GM18499 (cell line): ENCODE results near the gene TPK1.
"Not testable (repeated sequence)": the region's sequence is repeated elsewhere in the genome, so short reads cannot be mapped to it uniquely, and the experiment has no call there.

Experiments used
- ATAC-seq: cut with Tn5 transposase; IDR thresholded peaks from one replicate; pipeline ENCODE4 v1.9.1; 2021; ENCODE audit warnings: moderate number of reproducible peaks; ENCODE audit not compliant: insufficient read depth, unreplicated experiment

TPK1 gene

GRCh38 chr7:144656965-144657517 is 178.8 kb downstream of the TPK1 start:
- ATAC-seq = no peak

GRCh38 chr7:144653449-144653848 is 182.4 kb downstream of the TPK1 start:
- no peak for ATAC-seq

GRCh38 chr7:144650439-144650838 is 185.4 kb downstream of the TPK1 start:
- ATAC-seq = no peak

GRCh38 chr7:144649120-144649519 is 186.7 kb downstream of the TPK1 start:
- ATAC-seq = no peak

- no peak for ATAC-seq
Observed at GRCh38 chr7:144641389-144642044, 194.3 kb downstream of the TPK1 start.

GRCh38 chr7:144632724-144633123 is 203.1 kb downstream of the TPK1 start:
- ATAC-seq = no peak

GRCh38 chr7:144629598-144629997 is 206.3 kb downstream of the TPK1 start:
- no peak for ATAC-seq

- no peak for ATAC-seq
Observed at GRCh38 chr7:144629011-144629410, 206.8 kb downstream of the TPK1 start.

- no peak for ATAC-seq
Observed at GRCh38 chr7:144628176-144628575, 207.7 kb downstream of the TPK1 start.

- ATAC-seq = no peak
Observed at GRCh38 chr7:144622745-144623144, 213.1 kb downstream of the TPK1 start.

GRCh38 chr7:144606261-144606660 is 229.6 kb downstream of the TPK1 start:
- ATAC-seq = no peak

- no peak for ATAC-seq
Observed at GRCh38 chr7:144596953-144597352, 238.9 kb downstream of the TPK1 start.

GRCh38 chr7:144594580-144594979 is 241.3 kb downstream of the TPK1 start:
- ATAC-seq = no peak

GRCh38 chr7:144588559-144589051 is 247.2 kb downstream of the TPK1 start:
- no peak for ATAC-seq

- ATAC-seq = no peak
Observed at GRCh38 chr7:144587701-144588100, 248.2 kb downstream of the TPK1 start.

- ATAC-seq = no peak
Observed at GRCh38 chr7:144584726-144585125, 251.1 kb downstream of the TPK1 start.

- ATAC-seq = no peak
Observed at GRCh38 chr7:144579687-144580086, 256.2 kb downstream of the TPK1 start.

- ATAC-seq = no peak
Observed at GRCh38 chr7:144575456-144575855, 260.4 kb downstream of the TPK1 start.

- not testable (repeated sequence) for ATAC-seq
Observed at GRCh38 chr7:144574753-144575152, 261.1 kb downstream of the TPK1 start.

- ATAC-seq = no peak
Observed at GRCh38 chr7:144568233-144568632, 267.6 kb downstream of the TPK1 start.

GRCh38 chr7:144565586-144565985 is 270.3 kb downstream of the TPK1 start:
- ATAC-seq = no peak

GRCh38 chr7:144549861-144550260 is 286.0 kb downstream of the TPK1 start:
- no peak for ATAC-seq
